HUES48 (cell line): ENCODE measurements around the gene ACP4.

Experiments used
- H3K27ac ChIP-seq: one replicate; pipeline ENCODE4 v1.7.0; 2013; ENCODE audit warnings: low read depth, low read length, inconsistent platforms
- H3K27me3 ChIP-seq: 2 replicates; pipeline ENCODE4 v1.6.1; 2013; ENCODE audit warnings: mild to moderate bottlenecking, low read length; ENCODE audit not compliant: control insufficient read depth, insufficient read depth
- H3K36me3 ChIP-seq: 2 replicates; pipeline ENCODE4 v1.6.1; 2013; ENCODE audit warnings: low read length; ENCODE audit not compliant: control insufficient read depth, insufficient read depth
- H3K4me1 ChIP-seq: 2 replicates; pipeline ENCODE4 v1.6.1; 2013; ENCODE audit warnings: mild to moderate bottlenecking, low read length; ENCODE audit not compliant: control insufficient read depth, insufficient read depth
- H3K4me3 ChIP-seq: 2 replicates; pipeline ENCODE4 v1.5.1; 2013; ENCODE audit warnings: mild to moderate bottlenecking, low read depth, low read length
- H3K9ac ChIP-seq: 2 replicates; pipeline ENCODE4 v1.6.1; 2013; ENCODE audit warnings: mild to moderate bottlenecking, low read depth, low read length, moderate library complexity
- H3K9me3 ChIP-seq: 2 replicates; pipeline ENCODE4 v1.6.1; 2013; ENCODE audit warnings: low read length; ENCODE audit not compliant: control insufficient read depth, insufficient read depth

The ACP4 gene

GRCh38 chr19:50815439-50815838 is 25.2 kb downstream of the ACP4 start:
- Histone ChIP-seq H3K27ac (no peak overlapping the region), H3K27me3 (peaks cover 27% of the 10 kb centered on the region), H3K9me3 (no peaks in the 10 kb centered on the region), H3K36me3 (no peaks in the 10 kb centered on the region), H3K4me1 (peaks cover 7% of the 10 kb centered on the region), H3K4me3 (no peak overlapping the region), H3K9ac (no peak overlapping the region)

GRCh38 chr19:50817941-50818858 is 28.0 kb downstream of the ACP4 start:
- Histone ChIP-seq H3K4me1 (peaks cover 16% of the 10 kb centered on the region), H3K27me3 (peaks cover 39% of the 10 kb centered on the region), H3K4me3 (peak overlapping the region; percentile 79), H3K9me3 (no peaks in the 10 kb centered on the region), H3K27ac (no peak overlapping the region), H3K9ac (no peak overlapping the region), H3K36me3 (no peaks in the 10 kb centered on the region)

- H3K4me1 ChIP-seq, result peaks cover 16% of the 10 kb centered on the region
- H3K4me3 ChIP-seq, result no peak overlapping the region
- no peaks in the 10 kb centered on the region for H3K36me3 ChIP-seq
- no peaks in the 10 kb centered on the region for H3K9me3 ChIP-seq
- H3K9ac ChIP-seq, result no peak overlapping the region
- no peak overlapping the region for H3K27ac ChIP-seq
- peaks cover 39% of the 10 kb centered on the region for H3K27me3 ChIP-seq
These were observed 28.8 kb downstream of the ACP4 start for GRCh38 chr19:50818859-50819472.

GRCh38 chr19:50819636-50820035 is 29.4 kb downstream of the ACP4 start:
- H3K27ac ChIP-seq, result no peak overlapping the region
- no peak overlapping the region for H3K9ac ChIP-seq
- H3K36me3 ChIP-seq, result no peaks in the 10 kb centered on the region
- no peaks in the 10 kb centered on the region for H3K9me3 ChIP-seq
- peaks cover 39% of the 10 kb centered on the region for H3K27me3 ChIP-seq
- H3K4me1 ChIP-seq, result peaks cover 16% of the 10 kb centered on the region
- peak overlapping the region; percentile 26; the same call in 1 of the 2 replicates for H3K4me3 ChIP-seq

- H3K36me3 ChIP-seq, result no peaks in the 10 kb centered on the region
- no peak overlapping the region for H3K9ac ChIP-seq
- peaks cover 16% of the 10 kb centered on the region for H3K4me1 ChIP-seq
- peaks cover 39% of the 10 kb centered on the region for H3K27me3 ChIP-seq
- no peaks in the 10 kb centered on the region for H3K9me3 ChIP-seq
- no peak overlapping the region for H3K27ac ChIP-seq
- H3K4me3 ChIP-seq, result peak overlapping the region; percentile 26; the same call in 1 of the 2 replicates
These were observed 29.9 kb downstream of the ACP4 start for GRCh38 chr19:50820086-50820485.

- Histone ChIP-seq H3K9me3 (no peaks in the 10 kb centered on the region), H3K4me1 (peaks cover 16% of the 10 kb centered on the region), H3K4me3 (peak overlapping the region; percentile 55), H3K27me3 (peaks cover 39% of the 10 kb centered on the region), H3K36me3 (no peaks in the 10 kb centered on the region), H3K9ac (no peak overlapping the region), H3K27ac (no peak overlapping the region)
These were observed 30.5 kb downstream of the ACP4 start for GRCh38 chr19:50820549-50821247.

GRCh38 chr19:50821248-50821612 is 31.0 kb downstream of the ACP4 start:
- H3K4me3 ChIP-seq, result peak overlapping the region; percentile 39
- H3K36me3 ChIP-seq, result no peaks in the 10 kb centered on the region
- peaks cover 39% of the 10 kb centered on the region for H3K27me3 ChIP-seq
- H3K27ac ChIP-seq, result no peak overlapping the region
- no peak overlapping the region for H3K9ac ChIP-seq
- H3K9me3 ChIP-seq, result no peaks in the 10 kb centered on the region
- peaks cover 16% of the 10 kb centered on the region for H3K4me1 ChIP-seq

GRCh38 chr19:50821622-50822021 is 31.4 kb downstream of the ACP4 start:
- Histone ChIP-seq H3K4me3 (no peak overlapping the region), H3K36me3 (no peaks in the 10 kb centered on the region), H3K27ac (no peak overlapping the region), H3K9me3 (no peaks in the 10 kb centered on the region), H3K9ac (no peak overlapping the region), H3K27me3 (peaks cover 39% of the 10 kb centered on the region), H3K4me1 (peaks cover 16% of the 10 kb centered on the region)

GRCh38 chr19:50822661-50823208 is 32.5 kb downstream of the ACP4 start:
- peaks cover 39% of the 10 kb centered on the region for H3K27me3 ChIP-seq
- no peak overlapping the region for H3K9ac ChIP-seq
- peaks cover 16% of the 10 kb centered on the region for H3K4me1 ChIP-seq
- no peak overlapping the region for H3K27ac ChIP-seq
- no peaks in the 10 kb centered on the region for H3K9me3 ChIP-seq
- no peak overlapping the region for H3K4me3 ChIP-seq
- H3K36me3 ChIP-seq, result no peaks in the 10 kb centered on the region

GRCh38 chr19:50823389-50824042 is 33.3 kb downstream of the ACP4 start, which contains the start of gene KLK1:
Gene KLK1, minus strand, starts transcription at chr19:50823787. Its CDS starts 39 bp downstream, at chr19:50823748.
- H3K36me3 ChIP-seq, result no peaks in the 10 kb centered on the region
- H3K4me3 ChIP-seq, result no peak within 1 kb of the TSS
- peaks cover 39% of the 10 kb centered on the region for H3K27me3 ChIP-seq
- no peak within 1 kb of the TSS for H3K9ac ChIP-seq
- H3K27ac ChIP-seq, result no peak within 1 kb of the TSS
- H3K4me1 ChIP-seq, result peaks cover 16% of the 10 kb centered on the region
- no peaks in the 10 kb centered on the region for H3K9me3 ChIP-seq
